ENCODE data around the gene SEL1L2. TPM values are rescaled to one million over a fixed set of nuclear protein-coding genes. Genes with fewer than 3 reads are reported as not detected.
A peak's percentile ranks its signal among the peaks of the same experiment; 100 is the strongest.

Gene SEL1L2
- polyA plus RNA-seq, 2 of the 4 experiments (the other 2 are of a cell fraction) = not detected

DNA sequence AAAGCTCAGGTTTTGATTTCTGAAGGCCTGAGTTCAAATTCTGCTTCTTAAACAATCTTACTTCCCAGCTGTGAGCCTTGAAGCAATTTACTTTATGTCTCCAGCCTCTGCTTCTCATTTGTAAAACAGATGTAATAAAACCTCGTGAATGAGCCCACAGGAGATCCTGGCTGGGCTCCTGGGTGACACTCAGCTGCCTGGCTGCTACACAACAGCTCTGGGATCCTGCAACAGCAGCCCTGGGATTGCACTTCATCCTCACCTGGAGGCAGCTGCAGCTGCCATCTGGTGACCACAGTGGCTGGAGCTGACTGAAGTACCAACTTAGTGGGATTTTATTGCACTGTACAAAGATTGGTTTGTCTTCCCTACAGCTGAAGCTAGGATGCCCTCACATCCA is 107.0 kb downstream of the SEL1L2 start:
- whole genome bisulfite sequencing (ENCODE audit: missing lambda C conversion rate) = 5% methylated on average over 1 of the region's 1 CpG
- Histone ChIP-seq H3K4me3 (no peak overlapping the region), H3K4me1 (no peaks in the 10 kb centered on the region), H3K27ac (no peak overlapping the region), H3K9me3 (no peaks in the 10 kb centered on the region), H3K4me2 (no peak overlapping the region)
- TF ChIP-seq FOSL2 (IDR thresholded peaks at IDR 0.05) (no peak), FOSL2 (CRISPR knock-in tag; IDR thresholded peaks at IDR 0.05) (no peak), RARB (CRISPR knock-in tag; IDR thresholded peaks at IDR 0.05) (no peak), CEBPB (IDR thresholded peaks at IDR 0.05) (no peak), MAX (IDR thresholded peaks at IDR 0.05) (no peak), FOSB (CRISPR knock-in tag; IDR thresholded peaks at IDR 0.05) (no peak), POLR2A (IDR thresholded peaks at IDR 0.05; ENCODE audit: low read length) (no peak), TP53 (CRISPR knock-in tag; IDR thresholded peaks at IDR 0.05) (no peak), HMGXB4 (CRISPR knock-in tag; IDR thresholded peaks at IDR 0.05; ENCODE audit: borderline replicate concordance) (no peak), HOXA7 (CRISPR knock-in tag; IDR thresholded peaks at IDR 0.05) (no peak), EP300 (IDR thresholded peaks at IDR 0.05) (no peak), CTCF (IDR thresholded peaks at IDR 0.05) (no peak), NPAS2 (CRISPR knock-in tag; IDR thresholded peaks at IDR 0.05; ENCODE audit: borderline replicate concordance) (no peak), JUN (IDR thresholded peaks at IDR 0.05) (no peak), KDM1A (IDR thresholded peaks at IDR 0.05; ENCODE audit: low read depth) (no peak), PHF8 (IDR thresholded peaks at IDR 0.05; ENCODE audit: borderline replicate concordance, low read depth) (no peak), FOXS1 (CRISPR knock-in tag; IDR thresholded peaks at IDR 0.05) (no peak)
- TF ChIP-seq, protein P1, sequence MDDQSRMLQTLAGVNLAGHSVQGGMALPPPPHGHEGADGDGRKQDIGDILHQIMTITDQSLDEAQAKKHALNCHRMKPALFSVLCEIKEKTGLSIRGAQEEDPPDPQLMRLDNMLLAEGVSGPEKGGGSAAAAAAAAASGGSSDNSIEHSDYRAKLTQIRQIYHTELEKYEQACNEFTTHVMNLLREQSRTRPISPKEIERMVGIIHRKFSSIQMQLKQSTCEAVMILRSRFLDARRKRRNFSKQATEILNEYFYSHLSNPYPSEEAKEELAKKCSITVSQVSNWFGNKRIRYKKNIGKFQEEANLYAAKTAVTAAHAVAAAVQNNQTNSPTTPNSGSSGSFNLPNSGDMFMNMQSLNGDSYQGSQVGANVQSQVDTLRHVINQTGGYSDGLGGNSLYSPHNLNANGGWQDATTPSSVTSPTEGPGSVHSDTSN (IDR thresholded peaks at IDR 0.05) = no peak
- ChIA-PET POLR2A (no interaction called here), CTCF (interaction anchor here (1.4 kb wide), 1 partner anchor 64 kb away, joined by 4 read pairs; no protein-coding TSS in a partner anchor)
- ATAC-seq = no peak
- FAIRE-seq = peak; percentile 59
- no peak for DNase-seq (ENCODE audit: low read depth in 1 of 2, low spot score in 1 of 2)

DNA sequence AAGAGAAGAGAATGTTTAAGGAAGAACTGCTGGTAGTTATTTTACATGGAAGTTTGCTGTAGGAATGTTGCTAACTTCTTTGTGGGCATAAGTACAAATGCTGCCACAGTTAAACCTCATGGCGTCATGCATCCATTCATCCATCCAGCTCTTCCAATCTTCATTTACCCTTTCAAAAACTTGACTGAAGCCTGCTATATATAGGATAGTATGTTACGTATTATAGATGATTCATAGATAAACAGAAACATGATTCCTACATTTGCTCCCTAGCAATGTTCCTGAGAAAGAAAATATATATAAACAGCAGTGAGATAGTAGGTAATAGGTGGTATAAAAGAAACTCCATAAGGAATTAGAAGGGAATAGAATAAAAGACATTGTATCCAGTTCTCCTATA is 111.8 kb downstream of the SEL1L2 start:
- Histone ChIP-seq H3K4me3 (no peak overlapping the region), H3K4me2 (no peak overlapping the region), H3K27ac (no peak overlapping the region), H3K4me1 (no peaks in the 10 kb centered on the region), H3K9me3 (no peaks in the 10 kb centered on the region)
- 64% methylated on average over 2 of the region's 2 CpGs for WGBS (ENCODE audit: missing lambda C conversion rate)
- no peak for DNase-seq (ENCODE audit: low read depth in 1 of 2, low spot score in 1 of 2)
- no peak for ATAC-seq
- CTCF ChIA-PET = interaction anchor here (0.6 to 1.0 kb wide), 2 partner anchors 29 to 58 kb away, joined by 3 to 4 read pairs; no protein-coding TSS in a partner anchor
- FAIRE-seq = no peak
- POLR2A ChIA-PET = no interaction called here
- TF ChIP-seq KDM1A (IDR thresholded peaks at IDR 0.05; ENCODE audit: low read depth) (no peak), HDAC2 (IDR thresholded peaks at IDR 0.05) (no peak), CBX8 (IDR thresholded peaks at IDR 0.05) (no peak), HEYL (CRISPR knock-in tag; IDR thresholded peaks at IDR 0.05) (no peak), MYC (IDR thresholded peaks at IDR 0.05; ENCODE audit: borderline replicate concordance, low read length) (no peak), SMC3 (IDR thresholded peaks at IDR 0.05) (no peak), FOSL2 (IDR thresholded peaks at IDR 0.05) (no peak), FOSL2 (CRISPR knock-in tag; IDR thresholded peaks at IDR 0.05) (no peak), HOXB5 (CRISPR knock-in tag; IDR thresholded peaks at IDR 0.05) (no peak), BCL3 (IDR thresholded peaks at IDR 0.05) (no peak), NR3C1 (IDR thresholded peaks at IDR 0.05) (no peak), ELK1 (IDR thresholded peaks at IDR 0.05; ENCODE audit: low read depth, low read length) (no peak), TP53 (CRISPR knock-in tag; IDR thresholded peaks at IDR 0.05) (no peak), EHF (CRISPR knock-in tag; IDR thresholded peaks at IDR 0.05) (no peak), PHF8 (IDR thresholded peaks at IDR 0.05; ENCODE audit: borderline replicate concordance, low read depth) (no peak), RFX5 (IDR thresholded peaks at IDR 0.05) (no peak), CTCF (IDR thresholded peaks at IDR 0.05) (no peak), SREBF2 (IDR thresholded peaks at IDR 0.05) (no peak), RCOR1 (IDR thresholded peaks at IDR 0.05; ENCODE audit: low read depth, low read length) (no peak)
